ENCODE measurements around the gene ITGB8.

GRCh38 chr7:20464891-20465290 lies 134.2 kb downstream of the ITGB8 start:
- no peak for TF ChIP-seq ZZZ3 (IDR thresholded peaks at IDR 0.05)
- TF ChIP-seq TCF15 (CRISPR knock-in tag; IDR thresholded peaks at IDR 0.05), result no peak
- no peak for TF ChIP-seq HMGXB4 (CRISPR knock-in tag; IDR thresholded peaks at IDR 0.05)
- no peak for TF ChIP-seq ZNF609 (CRISPR knock-in tag; IDR thresholded peaks at IDR 0.05; ENCODE audit: borderline replicate concordance)
- TF ChIP-seq NR3C1 (CRISPR knock-in tag; IDR thresholded peaks at IDR 0.05), result no peak
- no peak for TF ChIP-seq MAZ (CRISPR knock-in tag; conservative IDR thresholded peaks at IDR 0.05 in 1 of 2, IDR thresholded peaks at IDR 0.05 in 1 of 2)
- no peak for TF ChIP-seq SMARCA4 (IDR thresholded peaks at IDR 0.05)
- TF ChIP-seq ZNF24 (IDR thresholded peaks at IDR 0.05), result no peak
